Epidermal melanocyte (primary cell): ENCODE data around the gene CYSRT1.

Experiments
- DNase-seq: peaks from one replicate; pipeline ENCODE4 v3.0.0; 2011; ENCODE audit warnings: low spot score; ENCODE audit not compliant: insufficient read length

The CYSRT1 gene

GRCh38 chr9:137211532-137211931, 13.4 kb upstream of the CYSRT1 start:
- DNase-seq = no peak

GRCh38 chr9:137212520-137212919, 12.5 kb upstream of the CYSRT1 start:
- DNase-seq = no peak

GRCh38 chr9:137213160-137214060, 11.6 kb upstream of the CYSRT1 start:
- no peak for DNase-seq

- no peak for DNase-seq
These were observed 10.4 kb upstream of the CYSRT1 start for GRCh38 chr9:137214620-137215019.

- no peak for DNase-seq
These were observed 9.6 kb upstream of the CYSRT1 start for GRCh38 chr9:137215196-137215986.

- no peak for DNase-seq
These were observed 8.6 kb upstream of the CYSRT1 start for GRCh38 chr9:137216188-137216965.

GRCh38 chr9:137217276-137218211, 7.4 kb upstream of the CYSRT1 start:
- peak; percentile 61 for DNase-seq

GRCh38 chr9:137218212-137218753, 6.7 kb upstream of the CYSRT1 start:
- DNase-seq = no peak

- no peak for DNase-seq
These were observed 6.2 kb upstream of the CYSRT1 start for GRCh38 chr9:137218754-137219271.

GRCh38 chr9:137219757-137220316, 5.1 kb upstream of the CYSRT1 start:
- DNase-seq = no peak

- DNase-seq = no peak
These were observed 4.5 kb upstream of the CYSRT1 start for GRCh38 chr9:137220317-137221094.

- no peak for DNase-seq
These were observed 3.9 kb upstream of the CYSRT1 start for GRCh38 chr9:137221095-137221505.

- no peak for DNase-seq
These were observed 3.4 kb upstream of the CYSRT1 start for GRCh38 chr9:137221506-137222111.

- no peak for DNase-seq
These were observed 2.5 kb upstream of the CYSRT1 start, which contains the start of gene RNF208 for GRCh38 chr9:137222190-137223077. TSS of gene RNF208 (minus strand) at chr9:137222240. CDS start at chr9:137221212, 1,028 bp downstream.

GRCh38 chr9:137223078-137223970, 1.6 kb upstream of the CYSRT1 start:
- peak; percentile 100 for DNase-seq

GRCh38 chr9:137225699-137226331, 841 bp downstream of the CYSRT1 start:
- no peak for DNase-seq
